Measurements from ENCODE around the gene GGACT. TPM values are rescaled to one million over a fixed set of nuclear protein-coding genes. Genes with fewer than 3 reads are reported as not detected.

GGACT gene
- total and polyA plus RNA-seq, 2 experiments from 2014 or later = 0.24 to 1.0 TPM

- Histone ChIP-seq H3K4me2 (no peak overlapping the region), H3K79me2 (replicated peaks; ENCODE audit: insufficient read depth) (no peaks in the 10 kb centered on the region), H2AFZ (no peak overlapping the region), H3K4me3 (no peak overlapping the region), H3K27me3 (ENCODE audit: insufficient read depth) (no peaks in the 10 kb centered on the region), H3K36me3 (ENCODE audit: insufficient read depth) (no peaks in the 10 kb centered on the region), H3F3A (replicated peaks; ENCODE audit: low read depth) (no peaks in the 10 kb centered on the region), H3K4me1 (ENCODE audit: insufficient read depth) (peaks cover 26% of the 10 kb centered on the region), H3K9me2 (ENCODE audit: insufficient read depth) (no peaks in the 10 kb centered on the region), H4K20me1 (replicated peaks; ENCODE audit: insufficient read depth) (no peaks in the 10 kb centered on the region), H3K27ac (ENCODE audit: low read depth) (peak overlapping the region; percentile 72; the same call in 1 of the 2 replicates)
- peak overlapping the region; percentile 84 for H3K27ac Mint-ChIP-seq
- H3K4me3 Mint-ChIP-seq = no peak overlapping the region
- TF ChIP-seq STAT1 (IDR thresholded peaks at IDR 0.05; ENCODE audit: unreplicated experiment) (no peak), REST (IDR thresholded peaks at IDR 0.05; ENCODE audit: unreplicated experiment) (no peak), CTCF (conservative IDR thresholded peaks at IDR 0.05; ENCODE audit: low read depth in 2 of 2) (no peak), POLR2AphosphoS5 (IDR thresholded peaks at IDR 0.05; ENCODE audit: low read depth) (no peak), EZH2phosphoT487 (IDR thresholded peaks at IDR 0.05; ENCODE audit: unreplicated experiment) (no peak), ZNF462 (CRISPR knock-in tag; IDR thresholded peaks at IDR 0.05) (no peak), NANOG (IDR thresholded peaks at IDR 0.05; ENCODE audit: borderline replicate concordance) (no peak), JUNB (IDR thresholded peaks at IDR 0.05; ENCODE audit: unreplicated experiment) (no peak), ZNF114 (CRISPR knock-in tag; IDR thresholded peaks at IDR 0.05) (no peak), ZNF331 (CRISPR knock-in tag; IDR thresholded peaks at IDR 0.05; ENCODE audit: low read depth) (no peak)
- no peaks in the 10 kb centered on the region for H3K9me3 Mint-ChIP-seq
- H3K36me3 Mint-ChIP-seq (ENCODE audit: low read depth) = no peaks in the 10 kb centered on the region; the same call in 2 of the 3 replicates
- ATAC-seq (no peak), DNase-seq (ENCODE audit: low spot score) (no peak)
- H3K4me1 Mint-ChIP-seq = peaks cover 39% of the 10 kb centered on the region
- H3K27me3 Mint-ChIP-seq (ENCODE audit: insufficient read depth, low read depth, poor library complexity) = peaks cover 3% of the 10 kb centered on the region
Observed at GRCh38 chr13:100502446-100502845, 86.1 kb downstream of the GGACT start.

All from GM23338 (cell line).